ENCODE measurements around the gene TSLP.

Gene TSLP

DNA sequence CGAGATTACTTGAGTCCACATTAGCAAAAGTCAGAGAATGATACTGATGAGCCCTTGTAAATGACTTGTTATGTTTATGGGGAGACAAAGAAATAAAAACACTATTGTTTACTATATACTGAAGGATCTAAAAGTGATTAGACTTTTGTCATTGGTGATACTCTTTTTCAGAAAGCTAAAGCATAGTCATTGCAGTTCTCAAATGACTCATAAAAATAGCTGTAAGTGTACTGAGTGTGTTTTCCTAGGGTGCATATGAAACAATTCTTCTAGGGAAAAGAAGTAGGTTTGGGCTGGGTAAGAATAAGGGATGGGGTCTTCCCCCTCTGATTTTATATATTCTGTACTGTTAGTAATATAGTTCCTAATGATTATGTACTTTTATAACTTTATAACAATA, 53.3 kb downstream of the TSLP start:
- ChIA-PET CTCF (no interaction called here), POLR2A (no interaction called here)
- Histone ChIP-seq H3K4me1 (ENCODE audit: control extremely low read depth in 1 of 4, control insufficient read depth in 4 of 4, insufficient read depth in 4 of 4, low read length in 3 of 4) (no peaks in the 10 kb centered on the region), H3K36me3 (ENCODE audit: control insufficient read depth in 4 of 4, insufficient read depth in 4 of 4, low read length in 3 of 4) (peaks cover 15 to 69% (median 42%) of the 10 kb centered on the region in 4 experiments), H3K9me3 (ENCODE audit: control extremely low read depth in 1 of 5, control insufficient read depth in 4 of 5, insufficient read depth in 2 of 5, low read depth in 1 of 5, low read length in 4 of 5) (no peaks in the 10 kb centered on the region), H3K4me3 (ENCODE audit: control insufficient read depth in 1 of 7, extremely low read depth in 1 of 7, insufficient read depth in 4 of 7, low read depth in 2 of 7, low read length in 6 of 7) (no peak overlapping the region), H3K27me3 (replicated peaks in 2 of 5; ENCODE audit: control insufficient read depth in 4 of 5, insufficient read depth in 5 of 5, low read length in 4 of 5) (no peaks in the 10 kb centered on the region), H3K27ac (ENCODE audit: insufficient read depth in 1 of 2, low read depth in 1 of 2, low read length in 2 of 2, poor library complexity in 1 of 2, severe bottlenecking in 2 of 2) (no peak overlapping the region)
- WGBS (ENCODE audit: insufficient coverage) = no CpG with 5 or more reads among the region's 1 CpG
- no peak for DNase-seq

DNA sequence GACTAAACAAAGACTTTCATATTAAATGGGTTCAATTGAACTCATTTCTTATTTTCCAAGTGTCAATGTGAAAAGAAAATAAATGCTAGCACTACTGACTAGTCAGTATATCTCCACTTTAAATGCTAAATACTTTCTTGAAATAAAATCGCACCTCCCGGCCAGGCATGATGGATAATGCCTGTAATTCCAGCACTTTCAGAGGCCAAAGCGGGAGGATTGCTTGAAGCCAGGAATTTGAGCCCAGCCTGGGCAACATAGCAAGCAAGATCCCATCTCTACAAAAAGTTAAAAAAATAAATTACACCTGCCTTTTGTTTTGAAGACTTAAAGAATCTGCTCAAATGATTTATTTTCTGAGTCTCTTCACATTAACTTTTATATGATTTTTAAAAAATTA, 55.4 kb downstream of the TSLP start:
- no peak overlapping the region for H3K27ac ChIP-seq (ENCODE audit: insufficient read depth in 1 of 2, low read depth in 1 of 2, low read length in 2 of 2, poor library complexity in 1 of 2, severe bottlenecking in 2 of 2)
- H3K9me3 ChIP-seq (ENCODE audit: control extremely low read depth in 1 of 5, control insufficient read depth in 4 of 5, insufficient read depth in 2 of 5, low read depth in 1 of 5, low read length in 4 of 5) = no peaks in the 10 kb centered on the region
- CTCF ChIA-PET = no interaction called here
- no peak for DNase-seq
- peaks cover 8 to 48% (median 30%) of the 10 kb centered on the region in 4 experiments for H3K36me3 ChIP-seq (ENCODE audit: control insufficient read depth in 4 of 4, insufficient read depth in 4 of 4, low read length in 3 of 4)
- H3K27me3 ChIP-seq (replicated peaks in 2 of 5; ENCODE audit: control insufficient read depth in 4 of 5, insufficient read depth in 5 of 5, low read length in 4 of 5) = no peaks in the 10 kb centered on the region
- H3K4me3 ChIP-seq (ENCODE audit: control insufficient read depth in 1 of 7, extremely low read depth in 1 of 7, insufficient read depth in 4 of 7, low read depth in 2 of 7, low read length in 6 of 7) = no peak overlapping the region
- POLR2A ChIA-PET = no interaction called here
- 97% methylated on average over 3 of the region's 3 CpGs for WGBS (ENCODE audit: insufficient coverage)
- peaks cover 0 to 7% (median 0%) of the 10 kb centered on the region in 4 experiments for H3K4me1 ChIP-seq (ENCODE audit: control extremely low read depth in 1 of 4, control insufficient read depth in 4 of 4, insufficient read depth in 4 of 4, low read length in 3 of 4)
